Hepatocyte (in vitro differentiated cells): Measurements from ENCODE around the gene NAT16. TPM values are rescaled to one million over a fixed set of nuclear protein-coding genes. Genes with fewer than 3 reads are reported as not detected.

Experiments
- DNase-seq: peaks from one replicate; pipeline ENCODE4 v3.0.0-alpha.2; 2016; ENCODE audit warnings: low spot score
- H2AFZ ChIP-seq: fragments of 200-600 bp; sonication (generic); 2 replicates; pipeline ENCODE4 v1.6.0; 2016; ENCODE audit warnings: antibody characterized with exemption, mild to moderate bottlenecking
- H3K27ac ChIP-seq: fragments of 200-600 bp; sonication (generic); 2 replicates; pipeline ENCODE4 v1.5.1; 2016; ENCODE audit warnings: mild to moderate bottlenecking
- H3K27me3 ChIP-seq: fragments of 200-600 bp; sonication (generic); 2 replicates; pipeline ENCODE4 v1.6.1; 2016
- H3K36me3 ChIP-seq: fragments of 200-600 bp; sonication (generic); replicated peaks from 2 replicates; pipeline ENCODE4 v1.5.1; 2016; ENCODE audit warnings: low read depth; ENCODE audit not compliant: insufficient read depth
- H3K4me1 ChIP-seq: fragments of 200-600 bp; sonication (generic); 2 replicates; pipeline ENCODE4 v1.5.1; 2016; ENCODE audit warnings: mild to moderate bottlenecking, moderate library complexity; ENCODE audit not compliant: insufficient read depth
- H3K4me2 ChIP-seq: fragments of 200-600 bp; sonication (generic); 2 replicates; pipeline ENCODE4 v1.6.0; 2016
- H3K4me3 ChIP-seq: fragments of 200-600 bp; sonication (generic); 2 replicates; pipeline ENCODE4 v1.5.1; 2016; ENCODE audit warnings: mild to moderate bottlenecking
- H3K79me2 ChIP-seq: fragments of 200-600 bp; sonication (generic); 2 replicates; pipeline ENCODE4 v1.6.0; 2017; ENCODE audit warnings: mild to moderate bottlenecking
- H3K9me2 ChIP-seq: fragments of 200-600 bp; sonication (generic); replicated peaks from 2 replicates; pipeline ENCODE4 v1.6.0; 2017; ENCODE audit warnings: mild to moderate bottlenecking; ENCODE audit not compliant: insufficient read depth
- H3K9me3 ChIP-seq: fragments of 200-600 bp; sonication (generic); 2 replicates; pipeline ENCODE4 v1.5.1; 2016; ENCODE audit warnings: low read depth, mild to moderate bottlenecking
- H4K20me1 ChIP-seq: fragments of 200-600 bp; sonication (generic); 2 replicates; pipeline ENCODE4 v1.6.0; 2016; ENCODE audit warnings: mild to moderate bottlenecking; ENCODE audit not compliant: insufficient read depth, poor library complexity, severe bottlenecking
- CTCF ChIP-seq: fragments of 200-600 bp; sonication (generic); IDR thresholded peaks from 2 replicates; pipeline ENCODE4 v1.5.1; 2016; ENCODE audit warnings: antibody characterized with exemption, mild to moderate bottlenecking; ENCODE audit not compliant: poor library complexity
- EZH2 ChIP-seq: fragments of 200-600 bp; sonication (generic); IDR thresholded peaks from 2 replicates; pipeline ENCODE4 v1.6.1; 2016; ENCODE audit warnings: antibody characterized with exemption, mild to moderate bottlenecking, borderline replicate concordance
- EZH2phosphoT487 ChIP-seq: fragments of 200-600 bp; sonication (generic); IDR thresholded peaks from one replicate; pipeline ENCODE4 v1.6.1; 2018; ENCODE audit warnings: antibody characterized with exemption, mild to moderate bottlenecking, low read depth, moderate library complexity; ENCODE audit not compliant: unreplicated experiment, severe bottlenecking
- WGBS: methylation state at CpG from one replicate; pipeline ENCODE4 v1.1.6; 2016; ENCODE audit warnings: low lambda C conversion rate; ENCODE audit errors: missing lambda C conversion rate; 5-methylcytosine and 5-hydroxymethylcytosine counted together
- polyA plus RNA-seq: library from polyadenylated mRNA; unstranded; fragments of >200 nt; fragmentation: Nextera tagmentation; extraction: Ambion mirVana; gene quantifications from 2 replicates; pipeline ENCODE4 v1.2.1, GENCODE V29; 2016
- total RNA-seq: library from RNA; depleted of rRNA; stranded (reverse); fragments of >200 nt; gene quantifications from 2 replicates; pipeline ENCODE4 v1.2.3, GENCODE V29; 2014

Gene NAT16
- total and polyA plus RNA-seq, 2 experiments from 2014 or later, result not detected

GRCh38 chr7:101156866-101157589, 23.1 kb downstream of the NAT16 start:
- Histone ChIP-seq H3K9me3 (no peaks in the 10 kb centered on the region), H3K4me1 (no peaks in the 10 kb centered on the region), H3K36me3 (no peaks in the 10 kb centered on the region), H3K27ac (no peak overlapping the region), H2AFZ (no peak overlapping the region), H3K27me3 (peaks cover under 1% of the 10 kb centered on the region), H3K4me3 (no peak overlapping the region), H3K79me2 (peaks cover 16% of the 10 kb centered on the region), H3K4me2 (no peak overlapping the region), H3K9me2 (no peaks in the 10 kb centered on the region), H4K20me1 (peaks cover 3% of the 10 kb centered on the region)
- no peak for TF ChIP-seq EZH2
- no peak for TF ChIP-seq CTCF
- no peak for TF ChIP-seq EZH2phosphoT487
- DNase-seq, result no peak
- WGBS, result 79% methylated on average over 14 of the region's 14 CpGs

GRCh38 chr7:101156277-101156676, 23.8 kb downstream of the NAT16 start:
- DNase-seq, result no peak
- H2AFZ ChIP-seq, result no peak overlapping the region
- peaks cover 16% of the 10 kb centered on the region for H3K79me2 ChIP-seq
- H3K4me1 ChIP-seq, result no peaks in the 10 kb centered on the region
- TF ChIP-seq CTCF, result no peak
- no peak for TF ChIP-seq EZH2
- TF ChIP-seq EZH2phosphoT487, result no peak
- no peaks in the 10 kb centered on the region for H3K36me3 ChIP-seq
- no peaks in the 10 kb centered on the region for H3K9me3 ChIP-seq
- H4K20me1 ChIP-seq, result peaks cover under 1% of the 10 kb centered on the region
- no peaks in the 10 kb centered on the region for H3K27me3 ChIP-seq
- no peak overlapping the region for H3K4me3 ChIP-seq
- H3K27ac ChIP-seq, result no peak overlapping the region
- H3K9me2 ChIP-seq, result no peaks in the 10 kb centered on the region
- no peak overlapping the region for H3K4me2 ChIP-seq
- WGBS, result 76% methylated on average over 6 of the region's 6 CpGs

GRCh38 chr7:101155303-101155702, 24.8 kb downstream of the NAT16 start:
- H3K27ac ChIP-seq, result peak overlapping the region; percentile 60
- peaks cover 16% of the 10 kb centered on the region for H3K79me2 ChIP-seq
- H3K27me3 ChIP-seq, result no peaks in the 10 kb centered on the region
- DNase-seq, result no peak
- no peaks in the 10 kb centered on the region for H3K9me2 ChIP-seq
- H4K20me1 ChIP-seq, result no peaks in the 10 kb centered on the region
- WGBS, result 74% methylated on average over 4 of the region's 4 CpGs
- H2AFZ ChIP-seq, result peak overlapping the region; percentile 85
- H3K36me3 ChIP-seq, result no peaks in the 10 kb centered on the region
- H3K9me3 ChIP-seq, result no peaks in the 10 kb centered on the region
- peak overlapping the region; percentile 92 for H3K4me3 ChIP-seq
- peak overlapping the region; percentile 98 for H3K4me2 ChIP-seq
- TF ChIP-seq CTCF (no peak), EZH2phosphoT487 (no peak), EZH2 (no peak)
- no peaks in the 10 kb centered on the region for H3K4me1 ChIP-seq
